ENCODE data around the gene TUBE1. TPM values are rescaled to one million over a fixed set of nuclear protein-coding genes. Genes with fewer than 3 reads are reported as not detected.

Gene TUBE1
- total and polyA plus RNA-seq, 10 of the 15 experiments (the other 5 are each of a cell fraction or from before 2014, with no cell fraction given): 6.3 to 25.2 (median 13.6) TPM

- 0 out of 2 replicates have a peak, but pooled peaks have one; percentile 30 for TF ChIP-seq ZNF592 (IDR thresholded peaks at IDR 0.05)
- TF ChIP-seq ZBTB4 (CRISPR knock-in tag; IDR thresholded peaks at IDR 0.05): no peak
- TF ChIP-seq TBL1XR1 (IDR thresholded peaks at IDR 0.05; ENCODE audit: low read depth, low read length): peak; percentile 20; the same call in 1 of the 2 replicates
- peak; percentile 89 for TF ChIP-seq YY1 (IDR thresholded peaks at IDR 0.05; ENCODE audit: low read depth, low read length)
- TF ChIP-seq SREBF2 (IDR thresholded peaks at IDR 0.05; ENCODE audit: low read length): 0 out of 2 replicates have a peak, but pooled peaks have one; percentile 36
- TF ChIP-seq LARP7 (IDR thresholded peaks at IDR 0.05): 0 out of 2 replicates have a peak, but pooled peaks have one; percentile 14
- TF ChIP-seq NBN (IDR thresholded peaks at IDR 0.05): peak; percentile 39; the same call in 1 of the 2 replicates
- peak; percentile 86 for TF ChIP-seq NR2F1 (conservative IDR thresholded peaks at IDR 0.05)
- peak; percentile 61; the same call in 1 of the 2 replicates for TF ChIP-seq MXI1 (IDR thresholded peaks at IDR 0.05; ENCODE audit: low read depth, low read length)
- TF ChIP-seq ZNF217 (IDR thresholded peaks at IDR 0.05): 0 out of 2 replicates have a peak, but pooled peaks have one; percentile 12
- TF ChIP-seq ZZZ3 (IDR thresholded peaks at IDR 0.05; ENCODE audit: control insufficient read depth, insufficient read length, low read depth): no peak
- TF ChIP-seq RAD21 (IDR thresholded peaks at IDR 0.05; ENCODE audit: insufficient read depth, low read depth, low read length): peak; percentile 98
- peak; percentile 77; the same call in 1 of the 2 replicates for TF ChIP-seq ZBED1 (IDR thresholded peaks at IDR 0.05; ENCODE audit: borderline replicate concordance)
- TF ChIP-seq POU2F2 (IDR thresholded peaks at IDR 0.05; ENCODE audit: borderline replicate concordance, low read depth, low read length): peak; percentile 53; the same call in 1 of the 3 replicates
- 0 out of 2 replicates have a peak, but pooled peaks have one; percentile 9 for TF ChIP-seq IRF4 (IDR thresholded peaks at IDR 0.05; ENCODE audit: low read depth, low read length)
- peak; percentile 86; the same call in 1 of the 2 replicates for TF ChIP-seq SMARCA5 (IDR thresholded peaks at IDR 0.05)
- TF ChIP-seq IRF3 (IDR thresholded peaks at IDR 0.05): no peak
- no peak for TF ChIP-seq NFYB (IDR thresholded peaks at IDR 0.05; ENCODE audit: insufficient read depth, low read depth, low read length)
- no peak for TF ChIP-seq SUPT20H (IDR thresholded peaks at IDR 0.05; ENCODE audit: borderline replicate concordance, control insufficient read depth, low read depth, low read length)
- no peak for TF ChIP-seq STAT3 (IDR thresholded peaks at IDR 0.05; ENCODE audit: low read depth, low read length)
- 0 out of 2 replicates have a peak, but pooled peaks have one; percentile 13 for TF ChIP-seq CBFB (IDR thresholded peaks at IDR 0.05; ENCODE audit: low read depth)
Observed at GRCh38 chr6:112043032-112044007, 44.0 kb downstream of the TUBE1 start (continued).

Measured in GM12878 (cell line).